GM12878 (cell line): ENCODE results near the gene HSF5. TPM values are rescaled to one million over a fixed set of nuclear protein-coding genes. Genes with fewer than 3 reads are reported as not detected.

Experiments used
- ATAC-seq: fragments of 200-7000 bp; cut with Tn5 transposase; 3 replicates; pipeline ENCODE4 v1.9.1; 2020; ENCODE audit warnings: mild to moderate bottlenecking, moderate library complexity
- BruUV-seq: library from RNA; stranded (reverse); fragments of 400-500 nt; replicated peaks from 2 replicates; lab custom pipeline; 2021; lab: Mats Ljungman, UMichigan
- CTCF ChIA-PET: fragments of 300-600 bp; sonication (Branson Sonifier 250); formaldehyde crosslinking; extraction: SDS; loops from one replicate; lab custom pipeline; 2021; ENCODE audit warnings: inconsistent platforms; lab: Yijun Ruan, JAX
- POLR2A ChIA-PET: fragments of 350-600 bp; formaldehyde crosslinking; extraction: SDS; loops from one replicate; lab custom pipeline; 2021; ENCODE audit warnings: inconsistent platforms; lab: Charles Lee
- RAD21 ChIA-PET: fragments of 300-600 bp; sonication (Branson Sonifier 250); formaldehyde crosslinking; loops from one replicate; lab custom pipeline; 2023; ENCODE audit warnings: antibody characterized with exemption; ENCODE audit not compliant: unreplicated experiment; lab: Charles Lee
- SMC1A ChIA-PET: fragments of 300-600 bp; sonication (Branson Sonifier 250); formaldehyde crosslinking; loops from one replicate; lab custom pipeline; 2023; ENCODE audit not compliant: unreplicated experiment, uncharacterized antibody; lab: Charles Lee
- DNase-seq: peaks from one replicate; pipeline ENCODE4 v3.0.0-alpha.2; 2011; ENCODE audit warnings: low read depth, low spot score
- FAIRE-seq: peaks from 3 replicates; lab custom pipeline; 2011; peaks lifted over from hg19 to GRCh38; lab: Jason Lieb, UNC
- H2AFZ ChIP-seq: 2 replicates; pipeline ENCODE4 v1.6.0; 2011; ENCODE audit warnings: low read depth, low read length, control low read depth; ENCODE audit not compliant: control insufficient read depth
- H3K27ac ChIP-seq: 2 replicates; pipeline ENCODE4 v1.5.1; 2011; ENCODE audit warnings: control low read depth; ENCODE audit not compliant: control insufficient read depth, insufficient read depth
- H3K27me3 ChIP-seq, 2 experiments: replicated peaks in 1 of 2; 2 replicates each; pipeline versions ENCODE4 v1.6.0 to v1.6.1; 2011; ENCODE audit warnings: low read length in 1 of 2; ENCODE audit not compliant: control insufficient read depth in 2 of 2, insufficient read depth in 2 of 2
- H3K36me3 ChIP-seq, 2 experiments: 2 replicates each; pipeline ENCODE4 v1.5.1; 2011; ENCODE audit warnings: low read length in 1 of 2; ENCODE audit not compliant: control insufficient read depth in 2 of 2, insufficient read depth in 2 of 2
- H3K4me1 ChIP-seq: 2 replicates; pipeline ENCODE4 v1.6.1; 2011; ENCODE audit warnings: mild to moderate bottlenecking, low read length, moderate library complexity, mixed read lengths; ENCODE audit not compliant: control insufficient read depth, insufficient read depth
- H3K4me2 ChIP-seq: 2 replicates; pipeline ENCODE4 v1.6.0; 2011; ENCODE audit warnings: control low read depth; ENCODE audit not compliant: control insufficient read depth, insufficient read depth
- H3K4me3 ChIP-seq: fragments of 200-600 bp; sonication (generic); 2 replicates; pipeline ENCODE4 v1.5.1; 2016
- H3K79me2 ChIP-seq: 2 replicates; pipeline ENCODE4 v1.6.0; 2011; ENCODE audit warnings: low read length; ENCODE audit not compliant: control insufficient read depth, insufficient read depth
- H3K9ac ChIP-seq: 2 replicates; pipeline ENCODE4 v1.8.0; 2011; ENCODE audit warnings: low read length, control low read depth, mixed read lengths; ENCODE audit not compliant: control insufficient read depth, insufficient read depth
- H3K9me3 ChIP-seq: replicated peaks from 3 replicates; pipeline ENCODE4 v1.5.1; 2011; ENCODE audit warnings: mild to moderate bottlenecking, low read length; ENCODE audit not compliant: control insufficient read depth, insufficient read depth
- H4K20me1 ChIP-seq: 2 replicates; pipeline ENCODE4 v1.6.0; 2011; ENCODE audit not compliant: control insufficient read depth, insufficient read depth
- ATF7 ChIP-seq: fragments of 450-650 bp; IDR thresholded peaks from 2 replicates; pipeline ENCODE4 v1.6.1; 2016; ENCODE audit warnings: low read depth, mild to moderate bottlenecking
- BACH1 ChIP-seq: fragments of 450-650 bp; IDR thresholded peaks from 2 replicates; pipeline ENCODE4 v1.6.1; 2017; ENCODE audit warnings: mild to moderate bottlenecking, borderline replicate concordance
- BHLHE40 ChIP-seq, 2 experiments: fragments of 450-650 bp in 1 of 2; IDR thresholded peaks; 2 replicates each; pipeline ENCODE4 v1.6.1; 2011 to 2017; ENCODE audit warnings: low read depth in 2 of 2, borderline replicate concordance in 1 of 2, improper control_type of control experiment in 1 of 2, low read length in 1 of 2, mild to moderate bottlenecking in 1 of 2
- CHD4 ChIP-seq: fragments of 200-600 bp; sonication (generic); IDR thresholded peaks from 2 replicates; pipeline ENCODE4 v1.6.1; 2016; ENCODE audit warnings: mild to moderate bottlenecking
- ESRRA ChIP-seq: IDR thresholded peaks from 2 replicates; pipeline ENCODE4 v1.6.1; 2012; ENCODE audit warnings: mild to moderate bottlenecking, low read length, improper control_type of control experiment
- IKZF2 ChIP-seq, 2 experiments: fragments of 450-650 bp; IDR thresholded peaks; 2 replicates each; pipeline ENCODE4 v1.6.1; 2017; ENCODE audit warnings: mild to moderate bottlenecking in 2 of 2, moderate library complexity in 2 of 2
- JUNB ChIP-seq: IDR thresholded peaks from 2 replicates; pipeline ENCODE4 v1.6.1; 2016; ENCODE audit warnings: antibody characterized with exemption, mild to moderate bottlenecking
- MTA3 ChIP-seq: IDR thresholded peaks from 2 replicates; pipeline ENCODE4 v1.6.1; 2012; ENCODE audit warnings: low read length, inconsistent platforms, borderline replicate concordance
- MYC ChIP-seq: IDR thresholded peaks from 2 replicates; pipeline ENCODE4 v1.6.1; 2011; ENCODE audit warnings: mild to moderate bottlenecking, low read length, moderate library complexity, inconsistent platforms; ENCODE audit not compliant: insufficient read depth, insufficient replicate concordance, insufficient read length, severe bottlenecking
- NR2F1 ChIP-seq: fragments of 450-650 bp; conservative IDR thresholded peaks from 2 replicates; pipeline ENCODE4 v1.6.1; 2017; ENCODE audit warnings: mild to moderate bottlenecking
- PML ChIP-seq: IDR thresholded peaks from 2 replicates; pipeline ENCODE4 v1.6.1; 2012; ENCODE audit warnings: low read length, inconsistent platforms
- POLR2AphosphoS5 ChIP-seq: IDR thresholded peaks from 2 replicates; pipeline ENCODE4 v1.6.1; 2011; ENCODE audit warnings: mild to moderate bottlenecking, low read length, inconsistent platforms
- RAD51 ChIP-seq: fragments of 450-650 bp; IDR thresholded peaks from 2 replicates; pipeline ENCODE4 v1.6.1; 2016; ENCODE audit warnings: moderate library complexity, mild to moderate bottlenecking, inconsistent platforms
- RBBP5 ChIP-seq: fragments of 200-600 bp; sonication (generic); conservative IDR thresholded peaks from 2 replicates; pipeline ENCODE4 v1.6.1; 2016
- RFX5 ChIP-seq: IDR thresholded peaks from 2 replicates; pipeline ENCODE4 v1.6.1; 2011; ENCODE audit warnings: low read depth, low read length, improper control_type of control experiment
- SMAD1 ChIP-seq: fragments of 450-650 bp; IDR thresholded peaks from 2 replicates; pipeline ENCODE4 v1.6.1; 2018; ENCODE audit warnings: mild to moderate bottlenecking, low read depth; ENCODE audit not compliant: partially characterized antibody
- SPI1 ChIP-seq: IDR thresholded peaks from 2 replicates; pipeline ENCODE4 v1.6.1; 2011; ENCODE audit warnings: low read depth, mild to moderate bottlenecking, low read length, moderate library complexity, borderline replicate concordance; ENCODE audit not compliant: insufficient read depth
- STAT3 ChIP-seq: IDR thresholded peaks from 2 replicates; pipeline ENCODE4 v1.6.1; 2011; ENCODE audit warnings: low read depth, low read length, improper control_type of control experiment
- ZBED1 ChIP-seq: IDR thresholded peaks from 2 replicates; pipeline ENCODE4 v1.6.1; 2016; ENCODE audit warnings: borderline replicate concordance
- ZNF622 ChIP-seq: fragments of 450-650 bp; IDR thresholded peaks from 2 replicates; pipeline ENCODE4 v1.6.1; 2017; ENCODE audit warnings: mild to moderate bottlenecking, inconsistent platforms
- WGBS: methylation state at CpG from one replicate; pipeline ENCODE4 v1.1.6; 2016; ENCODE audit warnings: low lambda C conversion rate; ENCODE audit not compliant: insufficient replicate concordance, insufficient coverage; ENCODE audit errors: missing lambda C conversion rate; 5-methylcytosine and 5-hydroxymethylcytosine counted together
- in situ Hi-C: fragments of 300-500 bp; cut with MboI; formaldehyde crosslinking; loops from 9 replicates; pipeline ENCODE4 v1.14.3; 2018; ENCODE audit warnings: mixed read lengths
- intact Hi-C: fragments of 100-400 bp; cut with micrococcal nuclease; formaldehyde crosslinking; loops from one replicate; pipeline ENCODE4 v1.14.2; 2022; ENCODE audit not compliant: unreplicated experiment
- polyA plus RNA-seq, 11 experiments: library from polyadenylated mRNA; depleted of rRNA in 4 of 11; unstranded in 6 of 11; stranded (reverse) in 5 of 11; fragments of >200 nt; fragmentation: Nextera tagmentation in 4 of 11; fragmentation: Illumina TruSeq in 1 of 11; extraction: Ambion mirVana in 4 of 11; extraction: Trizol in 1 of 11; gene quantifications; 1 replicate in 1 of 11; 2 replicates in 10 of 11; pipeline versions ENCODE4 v1.2.1 to v1.2.3, GENCODE V29; 2011 to 2016; ENCODE audit warnings: inconsistent platforms in 2 of 11, missing spikeins in 2 of 11, low read depth in 1 of 11
- total RNA-seq, 4 experiments: library from RNA; depleted of rRNA in 3 of 4; stranded (reverse); fragments of >200 nt in 3 of 4; fragmentation: Illumina TruSeq in 1 of 4; extraction: Trizol in 1 of 4; gene quantifications; 2 replicates each; pipeline versions ENCODE4 v1.2.1 to v1.2.3, GENCODE V29; 2013 to 2021
- TF ChIP-seq, protein P1 (sequence below): fragments of 450-650 bp; IDR thresholded peaks from 2 replicates; pipeline ENCODE4 v1.6.1; 2016; ENCODE audit warnings: mild to moderate bottlenecking
- TF ChIP-seq, protein P2 (sequence below): fragments of 450-650 bp; conservative IDR thresholded peaks from 2 replicates; pipeline ENCODE4 v1.6.1; 2017; ENCODE audit warnings: mild to moderate bottlenecking, moderate library complexity

The HSF5 gene
- total and polyA plus RNA-seq, 10 of the 15 experiments (the other 5 are each of a cell fraction or from before 2014, with no cell fraction given), result 0.02 to 0.18 (median 0.06) TPM; not detected in 4

DNA sequence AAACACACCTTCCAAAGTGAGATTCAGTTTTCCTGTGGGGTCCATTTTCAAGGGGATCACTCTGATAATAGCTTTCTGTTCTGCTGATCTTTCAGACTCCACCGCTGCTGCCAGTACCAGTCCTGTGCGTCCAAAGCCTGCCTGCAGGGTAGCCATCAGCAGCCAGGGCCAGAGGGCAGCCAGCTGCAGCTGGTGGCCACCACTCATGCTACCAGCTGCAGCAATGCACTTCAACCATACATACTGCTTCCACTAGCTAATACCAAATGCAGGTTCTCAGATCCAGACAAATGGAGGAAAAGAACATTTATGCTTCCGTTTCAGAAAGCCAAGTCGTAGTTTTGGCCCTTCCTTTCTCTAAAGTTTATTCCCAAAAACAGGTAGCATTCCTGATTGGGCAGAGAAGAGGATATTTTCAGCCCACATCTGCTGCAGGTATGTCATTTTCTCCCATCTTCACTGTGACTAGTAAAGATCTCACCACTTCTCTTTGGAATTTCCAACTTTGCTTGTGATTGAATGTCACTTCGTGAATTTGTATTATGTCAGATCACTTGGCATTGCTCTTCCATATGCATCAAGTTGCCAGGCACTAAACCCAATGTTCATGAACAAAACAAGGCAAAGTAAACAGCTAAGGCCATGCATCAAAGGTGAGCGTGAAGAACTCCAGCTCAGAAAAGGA, 72.7 kb downstream of the HSF5 start:
- Histone ChIP-seq H3K36me3 (no peaks in the 10 kb centered on the region), H3K4me2 (peak overlapping the region; percentile 54), H3K79me2 (peaks cover 60% of the 10 kb centered on the region), H2AFZ (no peak overlapping the region; the same call in 1 of the 2 replicates), H4K20me1 (no peaks in the 10 kb centered on the region), H3K27me3 (no peaks in the 10 kb centered on the region), H3K9me3 (no peaks in the 10 kb centered on the region), H3K9ac (peak overlapping the region; percentile 45), H3K4me3 (peak overlapping the region; percentile 53), H3K27ac (peak overlapping the region; percentile 70), H3K4me1 (peaks cover 5% of the 10 kb centered on the region; the same call in 1 of the 2 replicates)
- RAD21 ChIA-PET, result interaction anchor here (1.1 to 6.6 kb wide), 12 partner anchors 8 to 103 kb away, joined by 3 to 323 read pairs (median 6); partner anchors contain the start of gene SUPT4H1
- no peak for DNase-seq
- in situ Hi-C loops, result no loop called here
- peak; percentile 64 for ATAC-seq
- POLR2A ChIA-PET, result interaction anchor here (0.7 to 8.5 kb wide), 11 partner anchors 8 to 162 kb away, joined by 3 to 373 read pairs (median 5); partner anchors contain the start of gene SUPT4H1
- intact Hi-C loops, result loop anchor here (2.0 kb wide), 2 partner anchors 33 to 77 kb away; no protein-coding TSS in a partner anchor
- no TSS peak for BruUV-seq
- CTCF ChIA-PET, result interaction anchor here (0.6 to 6.1 kb wide), 17 partner anchors 8 to 409 kb away, joined by 3 to 102 read pairs (median 17); partner anchors contain the start of genes SRSF1, SUPT4H1 and TSPOAP1
- 66% methylated on average over 6 of the region's 6 CpGs for WGBS
- SMC1A ChIA-PET, result interaction anchor here (0.8 to 8.1 kb wide), 17 partner anchors 9 to 98 kb away, joined by 3 to 195 read pairs (median 8); partner anchors contain the start of gene SUPT4H1
- no peak for FAIRE-seq
- TF ChIP-seq BACH1 (no peak), NR2F1 (0 out of 2 replicates have a peak, but pooled peaks have one; percentile 46), RFX5 (no peak), BHLHE40 (IDR thresholded peaks at IDR 0.05; ENCODE audit: borderline replicate concordance in 1 of 2, low read depth in 2 of 2, low read length in 1 of 2) (no peak), IKZF2 (IDR thresholded peaks at IDR 0.05) (0 out of 4 replicates have a peak, but pooled peaks of 1 of the 2 experiments have one; percentile 12), JUNB (no peak), RBBP5 (no peak), STAT3 (no peak), ATF7 (no peak), POLR2AphosphoS5 (no peak), ESRRA (no peak), SMAD1 (no peak), SPI1 (no peak), ZBED1 (no peak), MYC (no peak), RAD51 (0 out of 2 replicates have a peak, but pooled peaks have one; percentile 6), CHD4 (no peak), MTA3 (no peak), ZNF622 (no peak), PML (no peak)
- TF ChIP-seq, protein P1, sequence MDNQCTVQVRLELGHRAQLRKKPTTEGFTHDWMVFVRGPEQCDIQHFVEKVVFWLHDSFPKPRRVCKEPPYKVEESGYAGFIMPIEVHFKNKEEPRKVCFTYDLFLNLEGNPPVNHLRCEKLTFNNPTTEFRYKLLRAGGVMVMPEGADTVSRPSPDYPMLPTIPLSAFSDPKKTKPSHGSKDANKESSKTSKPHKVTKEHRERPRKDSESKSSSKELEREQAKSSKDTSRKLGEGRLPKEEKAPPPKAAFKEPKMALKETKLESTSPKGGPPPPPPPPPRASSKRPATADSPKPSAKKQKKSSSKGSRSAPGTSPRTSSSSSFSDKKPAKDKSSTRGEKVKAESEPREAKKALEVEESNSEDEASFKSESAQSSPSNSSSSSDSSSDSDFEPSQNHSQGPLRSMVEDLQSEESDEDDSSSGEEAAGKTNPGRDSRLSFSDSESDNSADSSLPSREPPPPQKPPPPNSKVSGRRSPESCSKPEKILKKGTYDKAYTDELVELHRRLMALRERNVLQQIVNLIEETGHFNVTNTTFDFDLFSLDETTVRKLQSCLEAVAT, result no peak; the same call in 1 of the 2 replicates
- TF ChIP-seq, protein P2, sequence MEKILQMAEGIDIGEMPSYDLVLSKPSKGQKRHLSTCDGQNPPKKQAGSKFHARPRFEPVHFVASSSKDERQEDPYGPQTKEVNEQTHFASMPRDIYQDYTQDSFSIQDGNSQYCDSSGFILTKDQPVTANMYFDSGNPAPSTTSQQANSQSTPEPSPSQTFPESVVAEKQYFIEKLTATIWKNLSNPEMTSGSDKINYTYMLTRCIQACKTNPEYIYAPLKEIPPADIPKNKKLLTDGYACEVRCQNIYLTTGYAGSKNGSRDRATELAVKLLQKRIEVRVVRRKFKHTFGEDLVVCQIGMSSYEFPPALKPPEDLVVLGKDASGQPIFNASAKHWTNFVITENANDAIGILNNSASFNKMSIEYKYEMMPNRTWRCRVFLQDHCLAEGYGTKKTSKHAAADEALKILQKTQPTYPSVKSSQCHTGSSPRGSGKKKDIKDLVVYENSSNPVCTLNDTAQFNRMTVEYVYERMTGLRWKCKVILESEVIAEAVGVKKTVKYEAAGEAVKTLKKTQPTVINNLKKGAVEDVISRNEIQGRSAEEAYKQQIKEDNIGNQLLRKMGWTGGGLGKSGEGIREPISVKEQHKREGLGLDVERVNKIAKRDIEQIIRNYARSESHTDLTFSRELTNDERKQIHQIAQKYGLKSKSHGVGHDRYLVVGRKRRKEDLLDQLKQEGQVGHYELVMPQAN, result peak; percentile 51
